SK-N-SH (cell line): Measurements from ENCODE around the gene MPC1. TPM values are rescaled to one million over a fixed set of nuclear protein-coding genes. Genes with fewer than 3 reads are reported as not detected.

Experiments used
- CTCF ChIA-PET: fragments of 300-600, 350-600 bp; formaldehyde crosslinking; extraction: SDS; loops from one replicate; lab custom pipeline; 2021; lab: Yijun Ruan, JAX
- POLR2A ChIA-PET: fragments of 350-600 bp; sonication (Branson Sonifier 250); formaldehyde crosslinking; extraction: SDS; loops from one replicate; lab custom pipeline; 2020; ENCODE audit warnings: antibody characterized with exemption, inconsistent platforms; lab: Yijun Ruan, JAX
- DNase-seq: peaks from one replicate; pipeline ENCODE4 v3.0.0; 2012
- H2AFZ ChIP-seq: fragments of 200-600 bp; sonication (generic); 2 replicates; pipeline ENCODE4 v1.8.1; 2016; ENCODE audit warnings: antibody characterized with exemption, mild to moderate bottlenecking, low read depth
- H3F3A ChIP-seq: fragments of 200-600 bp; sonication (generic); replicated peaks from 2 replicates; pipeline ENCODE3; 2016; ENCODE audit warnings: antibody characterized with exemption, mild to moderate bottlenecking; ENCODE audit not compliant: insufficient read depth
- H3K27ac ChIP-seq, 2 experiments: fragments of 200-500 bp in 1 of 2; fragments of 200-600 bp in 1 of 2; sonication (Bioruptor generic) in 1 of 2; sonication (generic), shearing (Covaris generic) in 1 of 2; 2 replicates each; pipeline versions ENCODE4 v1.5.1 to v1.6.1; 2014 to 2016; ENCODE audit warnings: low read depth in 2 of 2, inconsistent platforms in 1 of 2, low read length in 1 of 2, mild to moderate bottlenecking in 1 of 2, mixed read lengths in 1 of 2
- H3K27me3 ChIP-seq: fragments of 200-600 bp; sonication (generic), shearing (Covaris generic); 2 replicates; pipeline ENCODE4 v1.6.1; 2016; ENCODE audit warnings: mixed run types; ENCODE audit not compliant: insufficient read depth
- H3K36me3 ChIP-seq, 2 experiments: fragments of 200-500 bp in 1 of 2; fragments of 200-600 bp in 1 of 2; sonication (Bioruptor generic) in 1 of 2; sonication (generic) in 1 of 2; replicated peaks in 1 of 2; 2 replicates each; pipeline versions ENCODE3 to v1.5.1; 2014 to 2016; ENCODE audit warnings: low read length in 1 of 2, mild to moderate bottlenecking in 1 of 2; ENCODE audit not compliant: insufficient read depth in 2 of 2, control insufficient read depth in 1 of 2
- H3K4me1 ChIP-seq, 2 experiments: fragments of 200-500 bp in 1 of 2; fragments of 200-600 bp in 1 of 2; sonication (Bioruptor generic) in 1 of 2; sonication (generic), shearing (Covaris generic) in 1 of 2; 2 replicates each; pipeline versions ENCODE4 v1.5.1 to v1.6.1; 2014 to 2016; ENCODE audit warnings: low read depth in 1 of 2, low read length in 1 of 2, mixed run types in 1 of 2; ENCODE audit not compliant: insufficient read depth in 2 of 2, control insufficient read depth in 1 of 2
- H3K4me2 ChIP-seq: fragments of 200-600 bp; sonication (generic), shearing (Covaris generic); 2 replicates; pipeline ENCODE4 v1.6.1; 2017; ENCODE audit warnings: mixed run types
- H3K4me3 ChIP-seq, 2 experiments: fragments of 200-500 bp in 1 of 2; fragments of 200-600 bp in 1 of 2; sonication (Bioruptor generic) in 1 of 2; sonication (generic), shearing (Covaris generic) in 1 of 2; 2 replicates each; pipeline versions ENCODE4 v1.5.1 to v1.8.1; 2014 to 2016; ENCODE audit warnings: low read depth in 2 of 2, inconsistent platforms in 1 of 2, low read length in 1 of 2, mild to moderate bottlenecking in 1 of 2, mixed read lengths in 1 of 2, moderate library complexity in 1 of 2
- H3K79me2 ChIP-seq: fragments of 200-600 bp; sonication (generic); 2 replicates; pipeline ENCODE4 v1.8.1; 2017; ENCODE audit warnings: mild to moderate bottlenecking; ENCODE audit not compliant: insufficient read depth
- H3K9ac ChIP-seq: fragments of 200-600 bp; sonication (generic); 2 replicates; pipeline ENCODE4 v1.6.1; 2017; ENCODE audit warnings: mixed run types
- H3K9me2 ChIP-seq: fragments of 200-600 bp; sonication (generic); 2 replicates; pipeline ENCODE4 v1.6.1; 2017; ENCODE audit warnings: mixed run types
- H3K9me3 ChIP-seq: fragments of 200-600 bp; sonication (generic); 2 replicates; pipeline ENCODE4 v1.6.1; 2017; ENCODE audit warnings: mixed run types, mild to moderate bottlenecking, moderate library complexity
- H4K20me1 ChIP-seq: fragments of 200-600 bp; sonication (generic); 2 replicates; pipeline ENCODE4 v1.6.1; 2017; ENCODE audit warnings: mild to moderate bottlenecking, mixed run types; ENCODE audit not compliant: insufficient read depth
- CHD2 ChIP-seq: fragments of 150-350 bp; IDR thresholded peaks from 2 replicates; pipeline ENCODE4 v1.6.1; 2018; ENCODE audit warnings: low read length; ENCODE audit not compliant: partially characterized antibody
- EP300 ChIP-seq, 2 experiments: IDR thresholded peaks; 2 replicates each; pipeline versions ENCODE4 v1.4.0 to v1.6.1; 2012; ENCODE audit warnings: borderline replicate concordance in 1 of 2, low read depth in 1 of 2, low read length in 1 of 2
- FOXM1 ChIP-seq: IDR thresholded peaks from 2 replicates; pipeline ENCODE4 v1.4.0; 2012; ENCODE audit warnings: low read depth, mild to moderate bottlenecking
- GABPA ChIP-seq: IDR thresholded peaks from 2 replicates; pipeline ENCODE4 v1.4.0; 2012; ENCODE audit warnings: low read depth, mild to moderate bottlenecking
- MXI1 ChIP-seq: IDR thresholded peaks from 2 replicates; pipeline ENCODE4 v1.6.1; 2012; ENCODE audit warnings: mild to moderate bottlenecking, low read depth, low read length, improper control_type of control experiment
- NRF1 ChIP-seq: IDR thresholded peaks from 2 replicates; pipeline ENCODE4 v1.6.1; 2012; ENCODE audit warnings: low read depth, mild to moderate bottlenecking, low read length
- POLR2AphosphoS5 ChIP-seq: IDR thresholded peaks from 2 replicates; pipeline ENCODE4 v1.6.1; 2012; ENCODE audit warnings: low read depth, low read length
- RCOR1 ChIP-seq: fragments of 150-350 bp; IDR thresholded peaks from 2 replicates; pipeline ENCODE4 v1.6.1; 2017; ENCODE audit warnings: antibody characterized with exemption, low read length
- RFX5 ChIP-seq: IDR thresholded peaks from 2 replicates; pipeline ENCODE4 v1.6.1; 2012; ENCODE audit warnings: mild to moderate bottlenecking, improper control_type of control experiment, low read length
- SIN3A ChIP-seq: IDR thresholded peaks from 2 replicates; pipeline ENCODE4 v1.6.1; 2012; ENCODE audit warnings: low read depth, mild to moderate bottlenecking, low read length, moderate library complexity, borderline replicate concordance
- TAF1 ChIP-seq: IDR thresholded peaks from 2 replicates; pipeline ENCODE4 v1.6.1; 2012; ENCODE audit warnings: low read depth, mild to moderate bottlenecking, low read length, moderate library complexity, borderline replicate concordance
- TEAD4 ChIP-seq: IDR thresholded peaks from 2 replicates; pipeline ENCODE4 v1.4.0; 2012; ENCODE audit warnings: mild to moderate bottlenecking, borderline replicate concordance; ENCODE audit not compliant: insufficient read depth
- whole genome bisulfite sequencing: methylation state at CpG from one replicate; pipeline ENCODE4 v1.1.6; 2017; ENCODE audit warnings: low lambda C conversion rate; 5-methylcytosine and 5-hydroxymethylcytosine counted together
- polyA plus RNA-seq, 3 experiments: library from polyadenylated mRNA; depleted of rRNA; stranded (reverse); fragments of >200 nt; gene quantifications; 2 replicates each; pipeline ENCODE4 v1.2.3, GENCODE V29; 2012
- TF ChIP-seq, protein P1 (sequence below): fragments of 200-600 bp; sonication (generic); IDR thresholded peaks from 2 replicates; pipeline ENCODE4 v1.6.1; 2017; ENCODE audit warnings: antibody characterized with exemption, mild to moderate bottlenecking, moderate library complexity
- TF ChIP-seq, protein P2 (sequence below): fragments of 150-350 bp; IDR thresholded peaks from 2 replicates; pipeline ENCODE4 v1.6.1; 2016; ENCODE audit warnings: mild to moderate bottlenecking, low read depth, low read length
- TF ChIP-seq, protein P3 (sequence below): IDR thresholded peaks from 2 replicates; pipeline ENCODE4; 2012
- TF ChIP-seq, protein P4 (sequence below): IDR thresholded peaks from 2 replicates; pipeline ENCODE4 v1.6.1; 2012; ENCODE audit warnings: mild to moderate bottlenecking, low read depth, low read length, moderate library complexity
- TF ChIP-seq, protein P5 (sequence below): IDR thresholded peaks from 2 replicates; pipeline ENCODE4 v1.4.0; 2012; ENCODE audit warnings: low read depth, borderline replicate concordance
- TF ChIP-seq, protein P6 (sequence below): IDR thresholded peaks from 2 replicates; pipeline ENCODE4 v1.4.0; 2012; ENCODE audit warnings: low read depth

MPC1 gene
- polyA plus RNA-seq (2012; rRNA removed), result 13.6 and 13.7 TPM in 2 replicates
- 16.0 and 18.7 TPM in 2 replicates for polyA plus RNA-seq (2012; cell fraction: cytosol; rRNA removed)
- 4.5 and 10.0 TPM in 2 replicates for polyA plus RNA-seq (2012; cell fraction: nucleus; rRNA removed)

DNA sequence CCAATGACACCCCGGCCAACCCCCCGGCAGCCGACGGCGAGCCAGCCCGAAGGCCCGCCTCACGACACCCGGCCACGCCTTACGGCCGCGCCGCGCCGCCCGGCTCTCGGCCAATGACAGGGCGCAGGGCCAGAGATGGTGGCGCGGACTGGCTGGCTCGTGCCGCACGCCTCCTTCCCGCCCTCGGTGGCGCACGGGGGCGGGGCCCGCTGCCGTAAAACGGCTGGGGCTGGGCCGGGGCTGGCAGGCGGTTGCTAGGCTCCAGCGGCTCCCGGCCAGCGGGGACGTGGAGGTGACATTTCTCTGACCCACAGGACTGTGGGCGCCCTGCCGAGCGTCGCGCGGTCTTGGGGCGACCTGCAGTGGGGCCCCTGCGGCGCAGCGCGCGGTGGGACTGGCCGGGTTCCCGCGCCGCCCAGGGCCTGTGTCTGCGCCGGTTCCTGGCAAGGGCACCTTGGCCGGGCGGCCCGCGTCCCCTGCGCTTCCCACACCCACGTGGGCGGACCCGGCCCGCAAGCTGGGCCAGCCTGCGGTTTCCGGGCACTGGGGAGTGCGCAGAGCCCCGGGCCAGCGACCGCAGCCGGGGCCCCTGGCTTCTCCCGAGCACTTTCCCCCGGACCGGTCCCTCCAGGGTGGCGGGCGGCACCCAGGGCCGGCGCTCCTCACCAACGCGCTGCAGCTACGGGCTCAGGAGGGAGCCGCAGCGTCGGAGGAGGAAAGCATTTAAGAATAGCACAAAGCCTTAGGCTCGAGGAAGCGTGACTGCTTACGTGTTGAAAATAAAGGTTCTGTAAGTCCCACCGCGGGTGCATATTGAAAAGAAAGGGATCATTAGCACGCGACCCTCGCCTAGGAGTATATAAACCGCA lies at the start of gene MPC1:
TSS of gene MPC1 (minus strand) at position 8 of the 869 bp plus-strand sequence. CDS start 64 bp downstream, outside the sequence.
- Histone ChIP-seq H3K9me2 (0 out of 2 replicates have a peak, but pooled peaks cover 3% of the 10 kb centered on the region), H3K27ac (peak within 1 kb of the TSS; percentile 87 to 90), H3K4me3 (peak within 1 kb of the TSS; percentile 91 to 96), H2AFZ (peak within 1 kb of the TSS; percentile 98), H3K4me2 (peak within 1 kb of the TSS; percentile 98), H3K36me3 (no peaks in the 10 kb centered on the region), H3K4me1 (peaks cover 0 to 2% of the 10 kb centered on the region in 2 experiments; a peak in 1 of 4 replicates), H3K9me3 (no peaks in the 10 kb centered on the region), H3F3A (peaks cover 16% of the 10 kb centered on the region), H4K20me1 (no peaks in the 10 kb centered on the region), H3K79me2 (no peaks in the 10 kb centered on the region), H3K27me3 (no peaks in the 10 kb centered on the region), H3K9ac (peak within 1 kb of the TSS; percentile 70; the same call in 1 of the 2 replicates)
- TF ChIP-seq TAF1 (peak; percentile 58), MXI1 (peak; percentile 95), FOXM1 (peak; percentile 26; the same call in 1 of the 2 replicates), EP300 (IDR thresholded peaks at IDR 0.05; ENCODE audit: borderline replicate concordance in 1 of 2, low read depth in 1 of 2, low read length in 1 of 2) (no peak; a peak in 1 of 4 replicates), RCOR1 (no peak), CHD2 (peak; percentile 65), RFX5 (0 out of 2 replicates have a peak, but pooled peaks have one; percentile 65), POLR2AphosphoS5 (peak; percentile 50; the same call in 1 of the 2 replicates), TEAD4 (0 out of 2 replicates have a peak, but pooled peaks have one; percentile 8), GABPA (0 out of 2 replicates have a peak, but pooled peaks have one; percentile 23), NRF1 (peak; percentile 35), SIN3A (peak; percentile 25; the same call in 1 of the 2 replicates)
- TF ChIP-seq, protein P1, sequence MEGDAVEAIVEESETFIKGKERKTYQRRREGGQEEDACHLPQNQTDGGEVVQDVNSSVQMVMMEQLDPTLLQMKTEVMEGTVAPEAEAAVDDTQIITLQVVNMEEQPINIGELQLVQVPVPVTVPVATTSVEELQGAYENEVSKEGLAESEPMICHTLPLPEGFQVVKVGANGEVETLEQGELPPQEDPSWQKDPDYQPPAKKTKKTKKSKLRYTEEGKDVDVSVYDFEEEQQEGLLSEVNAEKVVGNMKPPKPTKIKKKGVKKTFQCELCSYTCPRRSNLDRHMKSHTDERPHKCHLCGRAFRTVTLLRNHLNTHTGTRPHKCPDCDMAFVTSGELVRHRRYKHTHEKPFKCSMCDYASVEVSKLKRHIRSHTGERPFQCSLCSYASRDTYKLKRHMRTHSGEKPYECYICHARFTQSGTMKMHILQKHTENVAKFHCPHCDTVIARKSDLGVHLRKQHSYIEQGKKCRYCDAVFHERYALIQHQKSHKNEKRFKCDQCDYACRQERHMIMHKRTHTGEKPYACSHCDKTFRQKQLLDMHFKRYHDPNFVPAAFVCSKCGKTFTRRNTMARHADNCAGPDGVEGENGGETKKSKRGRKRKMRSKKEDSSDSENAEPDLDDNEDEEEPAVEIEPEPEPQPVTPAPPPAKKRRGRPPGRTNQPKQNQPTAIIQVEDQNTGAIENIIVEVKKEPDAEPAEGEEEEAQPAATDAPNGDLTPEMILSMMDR, result no peak
- TF ChIP-seq, protein P2, sequence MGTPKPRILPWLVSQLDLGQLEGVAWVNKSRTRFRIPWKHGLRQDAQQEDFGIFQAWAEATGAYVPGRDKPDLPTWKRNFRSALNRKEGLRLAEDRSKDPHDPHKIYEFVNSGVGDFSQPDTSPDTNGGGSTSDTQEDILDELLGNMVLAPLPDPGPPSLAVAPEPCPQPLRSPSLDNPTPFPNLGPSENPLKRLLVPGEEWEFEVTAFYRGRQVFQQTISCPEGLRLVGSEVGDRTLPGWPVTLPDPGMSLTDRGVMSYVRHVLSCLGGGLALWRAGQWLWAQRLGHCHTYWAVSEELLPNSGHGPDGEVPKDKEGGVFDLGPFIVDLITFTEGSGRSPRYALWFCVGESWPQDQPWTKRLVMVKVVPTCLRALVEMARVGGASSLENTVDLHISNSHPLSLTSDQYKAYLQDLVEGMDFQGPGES, result peak; percentile 38; the same call in 1 of the 2 replicates
- TF ChIP-seq, protein P3, sequence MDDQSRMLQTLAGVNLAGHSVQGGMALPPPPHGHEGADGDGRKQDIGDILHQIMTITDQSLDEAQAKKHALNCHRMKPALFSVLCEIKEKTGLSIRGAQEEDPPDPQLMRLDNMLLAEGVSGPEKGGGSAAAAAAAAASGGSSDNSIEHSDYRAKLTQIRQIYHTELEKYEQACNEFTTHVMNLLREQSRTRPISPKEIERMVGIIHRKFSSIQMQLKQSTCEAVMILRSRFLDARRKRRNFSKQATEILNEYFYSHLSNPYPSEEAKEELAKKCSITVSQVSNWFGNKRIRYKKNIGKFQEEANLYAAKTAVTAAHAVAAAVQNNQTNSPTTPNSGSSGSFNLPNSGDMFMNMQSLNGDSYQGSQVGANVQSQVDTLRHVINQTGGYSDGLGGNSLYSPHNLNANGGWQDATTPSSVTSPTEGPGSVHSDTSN, result no peak
- TF ChIP-seq, protein P4, sequence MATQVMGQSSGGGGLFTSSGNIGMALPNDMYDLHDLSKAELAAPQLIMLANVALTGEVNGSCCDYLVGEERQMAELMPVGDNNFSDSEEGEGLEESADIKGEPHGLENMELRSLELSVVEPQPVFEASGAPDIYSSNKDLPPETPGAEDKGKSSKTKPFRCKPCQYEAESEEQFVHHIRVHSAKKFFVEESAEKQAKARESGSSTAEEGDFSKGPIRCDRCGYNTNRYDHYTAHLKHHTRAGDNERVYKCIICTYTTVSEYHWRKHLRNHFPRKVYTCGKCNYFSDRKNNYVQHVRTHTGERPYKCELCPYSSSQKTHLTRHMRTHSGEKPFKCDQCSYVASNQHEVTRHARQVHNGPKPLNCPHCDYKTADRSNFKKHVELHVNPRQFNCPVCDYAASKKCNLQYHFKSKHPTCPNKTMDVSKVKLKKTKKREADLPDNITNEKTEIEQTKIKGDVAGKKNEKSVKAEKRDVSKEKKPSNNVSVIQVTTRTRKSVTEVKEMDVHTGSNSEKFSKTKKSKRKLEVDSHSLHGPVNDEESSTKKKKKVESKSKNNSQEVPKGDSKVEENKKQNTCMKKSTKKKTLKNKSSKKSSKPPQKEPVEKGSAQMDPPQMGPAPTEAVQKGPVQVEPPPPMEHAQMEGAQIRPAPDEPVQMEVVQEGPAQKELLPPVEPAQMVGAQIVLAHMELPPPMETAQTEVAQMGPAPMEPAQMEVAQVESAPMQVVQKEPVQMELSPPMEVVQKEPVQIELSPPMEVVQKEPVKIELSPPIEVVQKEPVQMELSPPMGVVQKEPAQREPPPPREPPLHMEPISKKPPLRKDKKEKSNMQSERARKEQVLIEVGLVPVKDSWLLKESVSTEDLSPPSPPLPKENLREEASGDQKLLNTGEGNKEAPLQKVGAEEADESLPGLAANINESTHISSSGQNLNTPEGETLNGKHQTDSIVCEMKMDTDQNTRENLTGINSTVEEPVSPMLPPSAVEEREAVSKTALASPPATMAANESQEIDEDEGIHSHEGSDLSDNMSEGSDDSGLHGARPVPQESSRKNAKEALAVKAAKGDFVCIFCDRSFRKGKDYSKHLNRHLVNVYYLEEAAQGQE, result no peak
- TF ChIP-seq, protein P5, sequence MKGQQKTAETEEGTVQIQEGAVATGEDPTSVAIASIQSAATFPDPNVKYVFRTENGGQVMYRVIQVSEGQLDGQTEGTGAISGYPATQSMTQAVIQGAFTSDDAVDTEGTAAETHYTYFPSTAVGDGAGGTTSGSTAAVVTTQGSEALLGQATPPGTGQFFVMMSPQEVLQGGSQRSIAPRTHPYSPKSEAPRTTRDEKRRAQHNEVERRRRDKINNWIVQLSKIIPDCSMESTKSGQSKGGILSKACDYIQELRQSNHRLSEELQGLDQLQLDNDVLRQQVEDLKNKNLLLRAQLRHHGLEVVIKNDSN, result 0 out of 2 replicates have a peak, but pooled peaks have one; percentile 17
- TF ChIP-seq, protein P6, sequence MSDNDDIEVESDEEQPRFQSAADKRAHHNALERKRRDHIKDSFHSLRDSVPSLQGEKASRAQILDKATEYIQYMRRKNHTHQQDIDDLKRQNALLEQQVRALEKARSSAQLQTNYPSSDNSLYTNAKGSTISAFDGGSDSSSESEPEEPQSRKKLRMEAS, result peak; percentile 61
- POLR2A ChIA-PET, result interaction anchor here (0.6 kb wide), 1 partner anchor 1264 kb away, joined by 3 read pairs; no protein-coding TSS in a partner anchor
- CTCF ChIA-PET, result interaction anchor here (1.2 kb wide), 1 partner anchor 17 kb away, joined by 5 read pairs; no protein-coding TSS in a partner anchor
- WGBS, result under 1% methylated on average over 21 of the region's 94 CpGs
- DNase-seq, result peak; percentile 97
